DMS153 treated with DMSO at 0.1 percent for 48 hours (cell line): ENCODE data around the gene LRRC37A.
"Not testable (repeated sequence)": the region's sequence is repeated elsewhere in the genome, so short reads cannot be mapped to it uniquely, and the experiment has no call there.

Experiments
- DNase-seq: peaks from one replicate; lab custom pipeline; 2025; ENCODE audit not compliant: unreplicated experiment; lab: John Stamatoyannopoulos, UW

LRRC37A gene

GRCh38 chr17:46294831-46295230, at the start of gene LRRC37A:
LRRC37A (plus strand) TSS chr17:46295131; CDS start chr17:46295134, 3 bp downstream.
- not testable (repeated sequence) for DNase-seq

GRCh38 chr17:46249153-46249552, 45.8 kb upstream of the LRRC37A start:
- DNase-seq, result not testable (repeated sequence)

GRCh38 chr17:46252804-46253203, 42.1 kb upstream of the LRRC37A start:
- DNase-seq, result not testable (repeated sequence)

- not testable (repeated sequence) for DNase-seq
Observed at GRCh38 chr17:46253722-46254121, 41.2 kb upstream of the LRRC37A start.

GRCh38 chr17:46254215-46254614, 40.7 kb upstream of the LRRC37A start:
- DNase-seq, result not testable (repeated sequence)

- not testable (repeated sequence) for DNase-seq
Observed at GRCh38 chr17:46256369-46256768, 38.6 kb upstream of the LRRC37A start.

GRCh38 chr17:46259845-46260661, 34.9 kb upstream of the LRRC37A start:
- DNase-seq, result not testable (repeated sequence)

- no peak for DNase-seq
Observed at GRCh38 chr17:46262271-46262670, 32.7 kb upstream of the LRRC37A start.

- no peak for DNase-seq
Observed at GRCh38 chr17:46264456-46265198, 30.3 kb upstream of the LRRC37A start.

GRCh38 chr17:46266063-46266655, 28.8 kb upstream of the LRRC37A start:
- DNase-seq, result not testable (repeated sequence)

- DNase-seq, result peak; percentile 36
Observed at GRCh38 chr17:46266656-46267544, 28.0 kb upstream of the LRRC37A start.

- no peak for DNase-seq
Observed at GRCh38 chr17:46270032-46270431, 24.9 kb upstream of the LRRC37A start.

- DNase-seq, result no peak
Observed at GRCh38 chr17:46273541-46274236, 21.2 kb upstream of the LRRC37A start.

GRCh38 chr17:46274238-46274637, 20.7 kb upstream of the LRRC37A start:
- no peak for DNase-seq

- DNase-seq, result not testable (repeated sequence)
Observed at GRCh38 chr17:46276728-46277479, 18.0 kb upstream of the LRRC37A start.

GRCh38 chr17:46281336-46281735, 13.6 kb upstream of the LRRC37A start:
- DNase-seq, result not testable (repeated sequence)

- DNase-seq, result not testable (repeated sequence)
Observed at GRCh38 chr17:46282635-46283034, 12.3 kb upstream of the LRRC37A start.

GRCh38 chr17:46284467-46284866, 10.5 kb upstream of the LRRC37A start:
- not testable (repeated sequence) for DNase-seq

GRCh38 chr17:46285500-46285899, 9.4 kb upstream of the LRRC37A start:
- not testable (repeated sequence) for DNase-seq
